Ramos (cell line): ENCODE data around the gene NFATC2IP.

Experiments used
- in situ Hi-C: fragments of 300-500 bp; cut with MboI; formaldehyde crosslinking; loops from one replicate; pipeline ENCODE4 v1.14.3; 2022; ENCODE audit warnings: low sequenced_read_pairs; ENCODE audit not compliant: unreplicated experiment

The NFATC2IP gene

GRCh38 chr16:28950648-28951409, at the start of gene NFATC2IP:
Gene NFATC2IP (plus strand): TSS chr16:28950937. CDS start chr16:28951012, 75 bp downstream.
- in situ Hi-C loops, result no loop called here

GRCh38 chr16:28901862-28902261, 48.9 kb upstream of the NFATC2IP start:
- in situ Hi-C loops, result no loop called here

GRCh38 chr16:28902909-28903308, 47.8 kb upstream of the NFATC2IP start:
- in situ Hi-C loops, result no loop called here

- in situ Hi-C loops, result no loop called here
Observed at GRCh38 chr16:28903344-28904042, 47.2 kb upstream of the NFATC2IP start.

- in situ Hi-C loops, result no loop called here
Observed at GRCh38 chr16:28904363-28904762, 46.4 kb upstream of the NFATC2IP start.

GRCh38 chr16:28904828-28905227, 45.9 kb upstream of the NFATC2IP start:
- in situ Hi-C loops, result no loop called here

GRCh38 chr16:28905229-28905754, 45.4 kb upstream of the NFATC2IP start:
- in situ Hi-C loops, result no loop called here

GRCh38 chr16:28905800-28906372, 44.9 kb upstream of the NFATC2IP start:
- in situ Hi-C loops, result no loop called here

GRCh38 chr16:28910086-28911031, 40.4 kb upstream of the NFATC2IP start:
- in situ Hi-C loops, result no loop called here

- in situ Hi-C loops, result no loop called here
Observed at GRCh38 chr16:28912558-28912957, 38.2 kb upstream of the NFATC2IP start.

- in situ Hi-C loops, result no loop called here
Observed at GRCh38 chr16:28913946-28914724, 36.6 kb upstream of the NFATC2IP start.

- in situ Hi-C loops, result no loop called here
Observed at GRCh38 chr16:28915181-28915580, 35.6 kb upstream of the NFATC2IP start.

- in situ Hi-C loops, result no loop called here
Observed at GRCh38 chr16:28917095-28917494, 33.6 kb upstream of the NFATC2IP start.

- in situ Hi-C loops, result no loop called here
Observed at GRCh38 chr16:28918698-28919097, 32.0 kb upstream of the NFATC2IP start.

GRCh38 chr16:28923231-28923587, 27.5 kb upstream of the NFATC2IP start:
- in situ Hi-C loops, result no loop called here

- in situ Hi-C loops, result no loop called here
Observed at GRCh38 chr16:28923652-28924398, 26.9 kb upstream of the NFATC2IP start.

GRCh38 chr16:28924399-28924761, 26.4 kb upstream of the NFATC2IP start:
- in situ Hi-C loops, result no loop called here

GRCh38 chr16:28924762-28925385, 25.9 kb upstream of the NFATC2IP start, which contains the start of gene RABEP2:
Gene RABEP2 (minus strand): TSS chr16:28925238. CDS start chr16:28925163, 75 bp downstream.
- in situ Hi-C loops, result no loop called here
